GM23338 (cell line): Measurements from ENCODE around the gene IPO13. TPM values are rescaled to one million over a fixed set of nuclear protein-coding genes. Genes with fewer than 3 reads are reported as not detected.

ENCODE experiments used
- ATAC-seq: fragments of 200-7000 bp; cut with Tn5 transposase; 3 replicates; pipeline ENCODE4 v1.9.1; 2020
- DNase-seq: peaks from one replicate; pipeline ENCODE4 v3.0.0-alpha.2; 2015; ENCODE audit warnings: low spot score
- H2AFZ ChIP-seq: fragments of 200-600 bp; sonication (generic); 2 replicates; pipeline ENCODE4 v1.8.0; 2016; ENCODE audit warnings: antibody characterized with exemption, mild to moderate bottlenecking, moderate library complexity
- H3F3A ChIP-seq: fragments of 200-600 bp; sonication (generic); replicated peaks from 2 replicates; pipeline ENCODE4 v1.8.0; 2017; ENCODE audit warnings: antibody characterized with exemption, mixed run types, low read depth
- H3K27ac ChIP-seq: fragments of 200-600 bp; sonication (generic); 2 replicates; pipeline ENCODE4 v1.6.1; 2016; ENCODE audit warnings: low read depth
- H3K27me3 ChIP-seq: fragments of 200-600 bp; sonication (generic); 2 replicates; pipeline ENCODE4 v1.8.0; 2016; ENCODE audit warnings: mild to moderate bottlenecking, mixed run types, moderate library complexity; ENCODE audit not compliant: insufficient read depth
- H3K36me3 ChIP-seq: fragments of 200-600 bp; sonication (generic); 2 replicates; pipeline ENCODE4 v1.8.0; 2016; ENCODE audit warnings: mild to moderate bottlenecking; ENCODE audit not compliant: insufficient read depth
- H3K4me1 ChIP-seq: fragments of 200-600 bp; sonication (generic); 2 replicates; pipeline ENCODE4 v1.8.0; 2016; ENCODE audit warnings: mild to moderate bottlenecking, moderate library complexity; ENCODE audit not compliant: insufficient read depth
- H3K4me2 ChIP-seq: fragments of 200-600 bp; sonication (generic); 2 replicates; pipeline ENCODE4 v1.7.1; 2017; ENCODE audit warnings: mixed run types
- H3K4me3 ChIP-seq: fragments of 200-600 bp; sonication (generic); 2 replicates; pipeline ENCODE4 v1.6.1; 2016; ENCODE audit warnings: mixed run types
- H3K79me2 ChIP-seq: fragments of 200-600 bp; sonication (generic); replicated peaks from 2 replicates; pipeline ENCODE4 v1.8.0; 2017; ENCODE audit warnings: mild to moderate bottlenecking; ENCODE audit not compliant: insufficient read depth
- H3K9me2 ChIP-seq: fragments of 200-600 bp; sonication (generic); 2 replicates; pipeline ENCODE4 v1.8.0; 2017; ENCODE audit not compliant: insufficient read depth
- H4K20me1 ChIP-seq: fragments of 200-600 bp; sonication (generic); replicated peaks from 2 replicates; pipeline ENCODE4 v1.8.0; 2017; ENCODE audit warnings: mild to moderate bottlenecking; ENCODE audit not compliant: insufficient read depth
- H3K27ac Mint-ChIP-seq: 2 replicates; pipeline ENCODE4 v1.8.0; 2020; ENCODE audit warnings: inconsistent platforms, mild to moderate bottlenecking, moderate library complexity, mixed read lengths
- H3K27me3 Mint-ChIP-seq: 3 replicates; pipeline ENCODE4 v1.8.0; 2022; ENCODE audit warnings: low read depth, mild to moderate bottlenecking, moderate library complexity, mixed read lengths, inconsistent platforms; ENCODE audit not compliant: insufficient read depth, poor library complexity
- H3K36me3 Mint-ChIP-seq: 3 replicates; pipeline ENCODE4 v1.8.0; 2021; ENCODE audit warnings: low read depth, mild to moderate bottlenecking, inconsistent platforms, moderate library complexity, mixed read lengths
- H3K4me1 Mint-ChIP-seq: 3 replicates; pipeline ENCODE4 v1.8.0; 2020; ENCODE audit warnings: mild to moderate bottlenecking, inconsistent platforms, mixed read lengths
- H3K4me3 Mint-ChIP-seq: 3 replicates; pipeline ENCODE4 v1.8.0; 2021; ENCODE audit warnings: moderate library complexity, mild to moderate bottlenecking, inconsistent platforms, mixed read lengths
- H3K9me3 Mint-ChIP-seq: 3 replicates; pipeline ENCODE4 v1.8.0; 2020; ENCODE audit warnings: moderate library complexity, mild to moderate bottlenecking, inconsistent platforms, mixed read lengths
- CREB1 ChIP-seq: fragments of 250-450 bp; sonication (Bioruptor Pico); IDR thresholded peaks from 2 replicates; pipeline ENCODE4 v1.5.0; 2020; ENCODE audit warnings: low read depth, mild to moderate bottlenecking, moderate library complexity
- CTCF ChIP-seq, 2 experiments: fragments of 200-600 bp in 1 of 2; sonication (generic) in 1 of 2; conservative IDR thresholded peaks; 2 replicates each; pipeline versions ENCODE4 v1.5.1 to v1.6.1; 2016 to 2017; ENCODE audit warnings: antibody characterized with exemption in 2 of 2, low read depth in 2 of 2, mild to moderate bottlenecking in 2 of 2, moderate library complexity in 1 of 2
- EZH2 ChIP-seq: fragments of 200-600 bp; sonication (generic); IDR thresholded peaks from one replicate; pipeline ENCODE4 v1.8.0; 2017; ENCODE audit warnings: antibody characterized with exemption, mild to moderate bottlenecking, low read depth; ENCODE audit not compliant: unreplicated experiment
- EZH2phosphoT487 ChIP-seq: fragments of 200-600 bp; sonication (generic); IDR thresholded peaks from one replicate; pipeline ENCODE4 v1.8.1; 2018; ENCODE audit warnings: antibody characterized with exemption; ENCODE audit not compliant: unreplicated experiment
- JUNB ChIP-seq: IDR thresholded peaks from one replicate; pipeline ENCODE4 v1.6.1; 2016; ENCODE audit warnings: antibody characterized with exemption; ENCODE audit not compliant: unreplicated experiment
- NANOG ChIP-seq: IDR thresholded peaks from 2 replicates; pipeline ENCODE4 v1.6.1; 2016; ENCODE audit warnings: antibody characterized with exemption, borderline replicate concordance
- POLR2AphosphoS5 ChIP-seq: IDR thresholded peaks from 2 replicates; pipeline ENCODE4 v1.6.1; 2016; ENCODE audit warnings: antibody characterized with exemption, low read depth
- STAT1 ChIP-seq: IDR thresholded peaks from one replicate; pipeline ENCODE4 v1.6.1; 2016; ENCODE audit warnings: antibody characterized with exemption; ENCODE audit not compliant: unreplicated experiment
- ZNF114 ChIP-seq: fragments of 250-450 bp; sonication (Bioruptor Pico); IDR thresholded peaks from 2 replicates; pipeline ENCODE4 v1.5.0; 2020; ENCODE audit warnings: mild to moderate bottlenecking, moderate library complexity
- ZNF331 ChIP-seq: fragments of 250-450 bp; sonication (Bioruptor Pico); IDR thresholded peaks from 2 replicates; pipeline ENCODE4 v1.5.0; 2020; ENCODE audit warnings: low read depth, mild to moderate bottlenecking, moderate library complexity
- polyA plus RNA-seq: library from polyadenylated mRNA; unstranded; fragments of >200 nt; fragmentation: Nextera tagmentation; extraction: Ambion mirVana; gene quantifications from 2 replicates; pipeline ENCODE4 v1.2.1, GENCODE V29; 2016
- total RNA-seq: library from RNA; depleted of rRNA; stranded (reverse); fragments of >200 nt; shearing (Covaris generic); gene quantifications from 2 replicates; pipeline ENCODE4 v1.2.3, GENCODE V29; 2014
- TF ChIP-seq, protein P1 (sequence below): fragments of 250-450 bp; sonication (Bioruptor Pico); IDR thresholded peaks from 2 replicates; pipeline ENCODE4 v1.5.0; 2020; ENCODE audit warnings: mild to moderate bottlenecking, moderate library complexity
- TF ChIP-seq, protein P2 (sequence below): IDR thresholded peaks from one replicate; pipeline ENCODE4 v1.6.1; 2018; ENCODE audit warnings: antibody characterized with exemption; ENCODE audit not compliant: unreplicated experiment

IPO13 gene
- total and polyA plus RNA-seq, 2 experiments from 2014 or later = 10.4 to 22.8 TPM

DNA sequence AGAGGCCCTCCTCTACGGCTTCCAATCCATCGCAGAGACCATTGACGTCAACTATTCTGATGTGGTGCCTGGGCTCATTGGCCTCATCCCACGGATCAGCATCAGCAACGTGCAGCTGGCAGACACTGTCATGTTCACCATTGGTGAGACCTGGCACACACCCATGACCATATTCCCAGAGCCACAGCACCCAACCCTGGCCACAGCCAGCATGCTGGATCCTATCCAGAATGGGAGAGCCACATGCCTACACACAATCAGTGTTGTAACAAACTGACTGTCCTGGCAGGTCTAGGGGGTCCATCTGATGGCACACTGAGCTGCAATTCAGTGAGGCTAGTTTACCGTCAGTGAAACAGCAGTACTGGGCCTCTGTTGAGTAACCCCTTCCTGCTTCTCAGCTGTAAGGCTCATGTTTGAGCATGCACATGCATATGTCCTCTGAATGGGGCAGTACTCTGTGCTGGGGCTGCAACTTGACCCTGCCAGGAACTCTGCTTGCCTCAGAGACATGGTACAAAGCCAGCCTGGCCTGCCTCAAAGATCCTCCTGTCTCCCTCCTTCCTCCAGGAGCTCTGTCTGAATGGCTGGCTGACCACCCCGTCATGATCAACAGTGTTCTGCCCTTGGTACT, 10.8 kb downstream of the IPO13 start:
- Mint-ChIP-seq H3K27ac (no peak overlapping the region), H3K4me3 (no peak overlapping the region; the same call in 2 of the 3 replicates), H3K36me3 (no peaks in the 10 kb centered on the region; the same call in 1 of the 3 replicates), H3K27me3 (peaks cover 12% of the 10 kb centered on the region), H3K9me3 (no peaks in the 10 kb centered on the region), H3K4me1 (peaks cover 10% of the 10 kb centered on the region)
- H3K4me1 ChIP-seq = peaks cover 3% of the 10 kb centered on the region; the same call in 1 of the 2 replicates
- DNase-seq = no peak
- 0 out of 2 replicates have a peak, but pooled peaks cover 4% of the 10 kb centered on the region for H3K79me2 ChIP-seq
- H3F3A ChIP-seq = no peaks in the 10 kb centered on the region
- H3K4me2 ChIP-seq = no peak overlapping the region
- H3K27ac ChIP-seq = no peak overlapping the region
- H2AFZ ChIP-seq = no peak overlapping the region
- TF ChIP-seq ZNF331 (CRISPR knock-in tag) (no peak), EZH2 (no peak), JUNB (no peak), CREB1 (CRISPR knock-in tag) (no peak), STAT1 (no peak), POLR2AphosphoS5 (no peak), CTCF (conservative IDR thresholded peaks at IDR 0.05; ENCODE audit: low read depth in 2 of 2) (no peak), EZH2phosphoT487 (no peak), ZNF114 (CRISPR knock-in tag) (no peak), NANOG (no peak)
- TF ChIP-seq, protein P1, sequence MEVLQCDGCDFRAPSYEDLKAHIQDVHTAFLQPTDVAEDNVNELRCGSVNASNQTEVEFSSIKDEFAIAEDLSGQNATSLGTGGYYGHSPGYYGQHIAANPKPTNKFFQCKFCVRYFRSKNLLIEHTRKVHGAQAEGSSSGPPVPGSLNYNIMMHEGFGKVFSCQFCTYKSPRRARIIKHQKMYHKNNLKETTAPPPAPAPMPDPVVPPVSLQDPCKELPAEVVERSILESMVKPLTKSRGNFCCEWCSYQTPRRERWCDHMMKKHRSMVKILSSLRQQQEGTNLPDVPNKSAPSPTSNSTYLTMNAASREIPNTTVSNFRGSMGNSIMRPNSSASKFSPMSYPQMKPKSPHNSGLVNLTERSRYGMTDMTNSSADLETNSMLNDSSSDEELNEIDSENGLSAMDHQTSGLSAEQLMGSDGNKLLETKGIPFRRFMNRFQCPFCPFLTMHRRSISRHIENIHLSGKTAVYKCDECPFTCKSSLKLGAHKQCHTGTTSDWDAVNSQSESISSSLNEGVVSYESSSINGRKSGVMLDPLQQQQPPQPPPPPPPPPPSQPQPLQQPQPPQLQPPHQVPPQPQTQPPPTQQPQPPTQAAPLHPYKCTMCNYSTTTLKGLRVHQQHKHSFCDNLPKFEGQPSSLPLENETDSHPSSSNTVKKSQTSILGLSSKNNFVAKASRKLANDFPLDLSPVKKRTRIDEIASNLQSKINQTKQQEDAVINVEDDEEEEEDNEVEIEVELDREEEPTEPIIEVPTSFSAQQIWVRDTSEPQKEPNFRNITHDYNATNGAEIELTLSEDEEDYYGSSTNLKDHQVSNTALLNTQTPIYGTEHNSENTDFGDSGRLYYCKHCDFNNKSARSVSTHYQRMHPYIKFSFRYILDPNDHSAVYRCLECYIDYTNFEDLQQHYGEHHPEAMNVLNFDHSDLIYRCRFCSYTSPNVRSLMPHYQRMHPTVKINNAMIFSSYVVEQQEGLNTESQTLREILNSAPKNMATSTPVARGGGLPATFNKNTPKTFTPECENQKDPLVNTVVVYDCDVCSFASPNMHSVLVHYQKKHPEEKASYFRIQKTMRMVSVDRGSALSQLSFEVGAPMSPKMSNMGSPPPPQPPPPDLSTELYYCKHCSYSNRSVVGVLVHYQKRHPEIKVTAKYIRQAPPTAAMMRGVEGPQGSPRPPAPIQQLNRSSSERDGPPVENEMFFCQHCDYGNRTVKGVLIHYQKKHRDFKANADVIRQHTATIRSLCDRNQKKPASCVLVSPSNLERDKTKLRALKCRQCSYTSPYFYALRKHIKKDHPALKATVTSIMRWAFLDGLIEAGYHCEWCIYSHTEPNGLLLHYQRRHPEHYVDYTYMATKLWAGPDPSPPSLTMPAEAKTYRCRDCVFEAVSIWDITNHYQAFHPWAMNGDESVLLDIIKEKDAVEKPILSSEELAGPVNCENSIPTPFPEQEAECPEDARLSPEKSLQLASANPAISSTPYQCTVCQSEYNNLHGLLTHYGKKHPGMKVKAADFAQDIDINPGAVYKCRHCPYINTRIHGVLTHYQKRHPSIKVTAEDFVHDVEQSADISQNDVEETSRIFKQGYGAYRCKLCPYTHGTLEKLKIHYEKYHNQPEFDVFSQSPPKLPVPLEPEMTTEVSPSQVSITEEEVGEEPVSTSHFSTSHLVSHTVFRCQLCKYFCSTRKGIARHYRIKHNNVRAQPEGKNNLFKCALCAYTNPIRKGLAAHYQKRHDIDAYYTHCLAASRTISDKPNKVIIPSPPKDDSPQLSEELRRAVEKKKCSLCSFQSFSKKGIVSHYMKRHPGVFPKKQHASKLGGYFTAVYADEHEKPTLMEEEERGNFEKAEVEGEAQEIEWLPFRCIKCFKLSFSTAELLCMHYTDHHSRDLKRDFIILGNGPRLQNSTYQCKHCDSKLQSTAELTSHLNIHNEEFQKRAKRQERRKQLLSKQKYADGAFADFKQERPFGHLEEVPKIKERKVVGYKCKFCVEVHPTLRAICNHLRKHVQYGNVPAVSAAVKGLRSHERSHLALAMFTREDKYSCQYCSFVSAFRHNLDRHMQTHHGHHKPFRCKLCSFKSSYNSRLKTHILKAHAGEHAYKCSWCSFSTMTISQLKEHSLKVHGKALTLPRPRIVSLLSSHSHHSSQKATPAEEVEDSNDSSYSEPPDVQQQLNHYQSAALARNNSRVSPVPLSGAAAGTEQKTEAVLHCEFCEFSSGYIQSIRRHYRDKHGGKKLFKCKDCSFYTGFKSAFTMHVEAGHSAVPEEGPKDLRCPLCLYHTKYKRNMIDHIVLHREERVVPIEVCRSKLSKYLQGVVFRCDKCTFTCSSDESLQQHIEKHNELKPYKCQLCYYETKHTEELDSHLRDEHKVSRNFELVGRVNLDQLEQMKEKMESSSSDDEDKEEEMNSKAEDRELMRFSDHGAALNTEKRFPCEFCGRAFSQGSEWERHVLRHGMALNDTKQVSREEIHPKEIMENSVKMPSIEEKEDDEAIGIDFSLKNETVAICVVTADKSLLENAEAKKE (CRISPR knock-in tag) = no peak
- TF ChIP-seq, protein P2, sequence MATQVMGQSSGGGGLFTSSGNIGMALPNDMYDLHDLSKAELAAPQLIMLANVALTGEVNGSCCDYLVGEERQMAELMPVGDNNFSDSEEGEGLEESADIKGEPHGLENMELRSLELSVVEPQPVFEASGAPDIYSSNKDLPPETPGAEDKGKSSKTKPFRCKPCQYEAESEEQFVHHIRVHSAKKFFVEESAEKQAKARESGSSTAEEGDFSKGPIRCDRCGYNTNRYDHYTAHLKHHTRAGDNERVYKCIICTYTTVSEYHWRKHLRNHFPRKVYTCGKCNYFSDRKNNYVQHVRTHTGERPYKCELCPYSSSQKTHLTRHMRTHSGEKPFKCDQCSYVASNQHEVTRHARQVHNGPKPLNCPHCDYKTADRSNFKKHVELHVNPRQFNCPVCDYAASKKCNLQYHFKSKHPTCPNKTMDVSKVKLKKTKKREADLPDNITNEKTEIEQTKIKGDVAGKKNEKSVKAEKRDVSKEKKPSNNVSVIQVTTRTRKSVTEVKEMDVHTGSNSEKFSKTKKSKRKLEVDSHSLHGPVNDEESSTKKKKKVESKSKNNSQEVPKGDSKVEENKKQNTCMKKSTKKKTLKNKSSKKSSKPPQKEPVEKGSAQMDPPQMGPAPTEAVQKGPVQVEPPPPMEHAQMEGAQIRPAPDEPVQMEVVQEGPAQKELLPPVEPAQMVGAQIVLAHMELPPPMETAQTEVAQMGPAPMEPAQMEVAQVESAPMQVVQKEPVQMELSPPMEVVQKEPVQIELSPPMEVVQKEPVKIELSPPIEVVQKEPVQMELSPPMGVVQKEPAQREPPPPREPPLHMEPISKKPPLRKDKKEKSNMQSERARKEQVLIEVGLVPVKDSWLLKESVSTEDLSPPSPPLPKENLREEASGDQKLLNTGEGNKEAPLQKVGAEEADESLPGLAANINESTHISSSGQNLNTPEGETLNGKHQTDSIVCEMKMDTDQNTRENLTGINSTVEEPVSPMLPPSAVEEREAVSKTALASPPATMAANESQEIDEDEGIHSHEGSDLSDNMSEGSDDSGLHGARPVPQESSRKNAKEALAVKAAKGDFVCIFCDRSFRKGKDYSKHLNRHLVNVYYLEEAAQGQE = no peak
- no peaks in the 10 kb centered on the region for H3K36me3 ChIP-seq
- no peaks in the 10 kb centered on the region for H4K20me1 ChIP-seq
- no peaks in the 10 kb centered on the region for H3K27me3 ChIP-seq
- no peak overlapping the region for H3K4me3 ChIP-seq
- ATAC-seq = no peak
- H3K9me2 ChIP-seq = no peaks in the 10 kb centered on the region
